ENCODE measurements around the gene TCF15. TPM values are rescaled to one million over a fixed set of nuclear protein-coding genes. Genes with fewer than 3 reads are reported as not detected.

TCF15 gene
- total and polyA plus RNA-seq, 2 of the 13 experiments (the other 11 are each of a cell fraction or from before 2014, with no cell fraction given), result not detected

- no peak for TF ChIP-seq HNRNPUL1 (IDR thresholded peaks at IDR 0.05; ENCODE audit: low read depth, low read length)
- no peak for TF ChIP-seq SAFB2 (CRISPR knock-in tag; IDR thresholded peaks at IDR 0.05; ENCODE audit: borderline replicate concordance, low read depth)
- peak; percentile 56; the same call in 1 of the 2 replicates for TF ChIP-seq EED (CRISPR knock-in tag; IDR thresholded peaks at IDR 0.05)
- no peak for TF ChIP-seq CREB1 (IDR thresholded peaks at IDR 0.05)
- TF ChIP-seq CREB1 (CRISPR knock-in tag; IDR thresholded peaks at IDR 0.05), result no peak
- no peak for TF ChIP-seq HIC2 (CRISPR knock-in tag; IDR thresholded peaks at IDR 0.05; ENCODE audit: low read depth)
- TF ChIP-seq HIVEP1 (CRISPR knock-in tag; IDR thresholded peaks at IDR 0.05), result no peak
- no peak for TF ChIP-seq ZEB1 (IDR thresholded peaks at IDR 0.05; ENCODE audit: insufficient replicate concordance, low read depth)
These were observed 40.2 kb upstream of the TCF15 start (continued) for GRCh38 chr20:650281-650680.

DNA sequence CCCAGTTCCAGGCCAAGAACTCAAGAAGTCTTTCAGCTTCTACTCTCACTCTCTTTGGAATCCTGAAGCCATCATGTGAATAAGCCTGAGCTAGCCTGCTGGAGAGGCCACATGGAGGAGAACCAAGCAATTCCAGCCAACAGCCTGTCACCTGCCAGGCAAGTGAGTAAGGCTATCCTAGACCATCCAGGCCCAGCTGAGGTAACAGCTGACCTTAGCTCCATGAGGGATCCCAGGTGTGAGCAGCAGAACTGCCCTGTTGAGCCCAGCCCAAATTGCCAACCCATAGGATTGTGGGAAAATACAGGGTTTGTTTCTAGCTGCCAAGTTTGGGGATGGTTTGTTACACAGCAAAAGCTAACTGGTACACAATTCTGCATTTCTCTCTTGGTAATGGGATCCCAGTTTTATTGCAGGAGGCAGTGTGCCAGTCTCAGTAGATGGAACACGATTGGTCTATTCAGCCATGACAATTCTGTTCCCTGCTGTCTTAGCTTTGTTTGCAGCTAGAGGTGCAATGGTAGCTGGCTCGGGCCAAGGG lies 37.4 kb upstream of the TCF15 start:
- no peaks in the 10 kb centered on the region; a peak in 1 of 5 replicates for H3K27me3 ChIP-seq (ENCODE audit: control insufficient read depth in 1 of 2, insufficient read depth in 2 of 2, low read length in 2 of 2)
- peaks cover 10% of the 10 kb centered on the region for H3K79me2 ChIP-seq (ENCODE audit: insufficient read depth, low read length)
- TF ChIP-seq SMYD3 (CRISPR knock-in tag; IDR thresholded peaks at IDR 0.05) (no peak), RBAK (CRISPR knock-in tag; IDR thresholded peaks at IDR 0.05) (peak; percentile 99), ZNF891 (CRISPR knock-in tag; IDR thresholded peaks at IDR 0.05) (peak; percentile 72; the same call in 1 of the 2 replicates), POLR2A (IDR thresholded peaks at IDR 0.05; ENCODE audit: insufficient read depth in 1 of 2, low read depth in 2 of 2, low read length in 2 of 2) (0 out of 4 replicates have a peak, but pooled peaks of 1 of the 2 experiments have one; percentile 43), EP300 (IDR thresholded peaks at IDR 0.05; ENCODE audit: low read depth in 2 of 2, low read length in 2 of 2) (no peak), EP300 (CRISPR knock-in tag; IDR thresholded peaks at IDR 0.05; ENCODE audit: borderline replicate concordance) (peak; percentile 28; the same call in 1 of the 2 replicates), ZMAT3 (CRISPR knock-in tag; conservative IDR thresholded peaks at IDR 0.05) (no peak), ZC3H4 (CRISPR knock-in tag; IDR thresholded peaks at IDR 0.05; ENCODE audit: borderline replicate concordance) (peak; percentile 39; the same call in 1 of the 2 replicates), POLR2AphosphoS5 (IDR thresholded peaks at IDR 0.05; ENCODE audit: low read depth, low read length) (0 out of 2 replicates have a peak, but pooled peaks have one; percentile 6)
- TF ChIP-seq, protein P1, sequence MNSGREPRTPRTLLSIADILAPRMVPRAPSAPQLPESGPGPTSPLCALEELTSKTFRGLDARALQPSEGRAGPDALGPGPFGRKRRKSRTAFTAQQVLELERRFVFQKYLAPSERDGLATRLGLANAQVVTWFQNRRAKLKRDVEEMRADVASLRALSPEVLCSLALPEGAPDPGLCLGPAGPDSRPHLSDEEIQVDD (CRISPR knock-in tag; IDR thresholded peaks at IDR 0.05; ENCODE audit: borderline replicate concordance), result no peak
- H4K20me1 ChIP-seq (ENCODE audit: insufficient read depth, low read length), result peaks cover 7% of the 10 kb centered on the region
- no peak overlapping the region for H3K4me3 ChIP-seq (replicated peaks in 1 of 3; ENCODE audit: insufficient read depth in 1 of 3, low read depth in 2 of 3, low read length in 3 of 3)
- no peak overlapping the region for H2AFZ ChIP-seq (ENCODE audit: low read length)
- in situ Hi-C loops (cut with HindIII; ENCODE audit: extremely low pct_ligation_motif_present, low pct_unique_long_range_greater_than_20kb), result loop anchor here (5.0 to 10.0 kb wide), 2 partner anchors 85 to 293 kb away; no protein-coding TSS in a partner anchor
- no peak overlapping the region for H3K4me2 ChIP-seq (ENCODE audit: low read depth, low read length)
- H3K36me3 ChIP-seq (replicated peaks in 1 of 2; ENCODE audit: control insufficient read depth in 1 of 2, insufficient read depth in 2 of 2, low read length in 2 of 2), result peaks cover 11 to 34% of the 10 kb centered on the region in 2 experiments
- ChIA-PET CTCF (ENCODE audit: low intra/inter-chr PET ratio, low total read pairs) (no interaction called here), POLR2A (interaction anchor here (0.7 to 2.1 kb wide), 2 partner anchors 91 to 105 kb away, joined by 4 to 5 read pairs; no protein-coding TSS in a partner anchor)
- H3K9me3 ChIP-seq (ENCODE audit: low read length), result no peaks in the 10 kb centered on the region
- peak overlapping the region; percentile 52 for H3K27ac ChIP-seq (ENCODE audit: extremely low read length, insufficient read depth, low read length)
- WGBS (ENCODE audit: low lambda C conversion rate), result 94% methylated on average over 2 of the region's 2 CpGs
- H3K9ac ChIP-seq (ENCODE audit: insufficient read depth, low read depth, low read length), result no peak overlapping the region
- intact Hi-C loops (cut with micrococcal nuclease; ENCODE audit: unreplicated experiment), result loop anchor here (5.0 kb wide), 2 partner anchors 105 to 285 kb away; partner anchors contain the start of gene CSNK2A1
- no peak for FAIRE-seq
- peaks cover 55% of the 10 kb centered on the region for H3K4me1 ChIP-seq (ENCODE audit: insufficient read depth, low read length)
- BruUV-seq (replicated peaks), result no TSS peak
- no peak for DNase-seq (ENCODE audit: low spot score)
- ATAC-seq, result no peak

Data from HepG2 (cell line).